22Rv1 (cell line): ENCODE measurements around the gene SLC4A1.

ENCODE experiments used
- H3K27ac ChIP-seq: fragments of 450-650 bp; 2 replicates; pipeline ENCODE4 v1.5.1; 2017
- CTCF ChIP-seq: fragments of 450-650 bp; IDR thresholded peaks from 2 replicates; pipeline ENCODE4 v1.5.1; 2017; ENCODE audit warnings: mild to moderate bottlenecking
- ZFX ChIP-seq: fragments of 450-650 bp; IDR thresholded peaks from 2 replicates; pipeline ENCODE4 v1.6.1; 2017; ENCODE audit warnings: antibody characterized with exemption, borderline replicate concordance

SLC4A1 gene

GRCh38 chr17:44267818-44268490 is at the start of gene SLC4A1:
TSS of gene SLC4A1 (minus strand) at chr17:44268135. CDS start at chr17:44262866, 5,269 bp downstream.
- TF ChIP-seq CTCF (no peak), ZFX (no peak)
- H3K27ac ChIP-seq, result no peak within 1 kb of the TSS

- TF ChIP-seq ZFX (no peak), CTCF (no peak)
- peak overlapping the region; percentile 72 for H3K27ac ChIP-seq
Observed at GRCh38 chr17:44317545-44317944, 49.6 kb upstream of the SLC4A1 start.

DNA sequence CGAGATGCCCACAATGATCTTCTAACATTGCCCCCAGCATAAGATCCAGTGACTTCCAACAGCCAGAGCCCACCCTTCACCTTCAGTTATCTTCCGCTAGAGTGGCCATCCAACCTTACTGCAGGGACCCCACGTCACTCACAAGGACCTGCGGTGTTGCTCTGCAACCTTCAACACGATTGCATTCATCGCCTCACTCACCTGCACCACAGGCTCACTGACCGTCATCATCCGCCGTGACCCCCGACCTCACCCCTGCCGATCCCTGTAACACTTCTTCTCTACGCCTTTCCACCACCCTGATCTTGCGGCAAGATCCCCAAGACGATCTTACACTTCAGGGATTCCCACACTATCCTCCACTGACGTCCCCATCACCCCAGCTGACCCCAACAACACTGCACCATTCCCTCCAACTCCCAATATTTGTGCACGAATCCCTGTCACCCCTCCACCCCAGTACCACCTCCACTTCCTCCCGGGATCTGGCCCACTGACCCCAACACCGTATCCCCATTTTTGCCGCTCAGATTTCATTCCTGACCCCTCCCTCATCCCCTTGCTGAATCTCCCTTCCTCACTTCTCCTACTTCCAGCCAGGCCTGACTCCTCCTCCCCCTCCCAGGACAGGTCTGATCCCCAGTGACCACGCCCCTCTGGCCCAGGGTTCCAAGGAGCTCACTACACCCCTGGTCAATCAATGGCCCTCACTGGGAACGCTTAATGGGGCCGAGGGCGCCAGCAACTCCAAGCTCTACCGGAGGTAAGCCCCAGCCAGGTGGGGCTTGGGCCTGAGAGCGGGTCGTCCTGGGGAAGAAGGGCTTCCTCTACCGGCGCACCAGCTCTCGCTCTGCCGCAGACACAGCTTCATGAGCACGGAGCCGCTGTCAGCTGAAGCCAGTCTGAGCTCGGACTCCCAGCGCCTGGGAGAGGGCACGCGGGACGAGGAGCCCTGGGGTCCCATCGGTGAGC is 48.1 kb upstream of the SLC4A1 start:
- H3K27ac ChIP-seq, result peak overlapping the region; percentile 72
- no peak for TF ChIP-seq ZFX
- peak; percentile 3; the same call in 1 of the 2 replicates for TF ChIP-seq CTCF

- TF ChIP-seq CTCF (no peak), ZFX (no peak)
- H3K27ac ChIP-seq, result peak overlapping the region; percentile 72
Observed at GRCh38 chr17:44314869-44315661, 47.1 kb upstream of the SLC4A1 start.

GRCh38 chr17:44314524-44314868 is 46.6 kb upstream of the SLC4A1 start:
- no peak for TF ChIP-seq CTCF
- no peak for TF ChIP-seq ZFX
- H3K27ac ChIP-seq, result peak overlapping the region; percentile 72

DNA sequence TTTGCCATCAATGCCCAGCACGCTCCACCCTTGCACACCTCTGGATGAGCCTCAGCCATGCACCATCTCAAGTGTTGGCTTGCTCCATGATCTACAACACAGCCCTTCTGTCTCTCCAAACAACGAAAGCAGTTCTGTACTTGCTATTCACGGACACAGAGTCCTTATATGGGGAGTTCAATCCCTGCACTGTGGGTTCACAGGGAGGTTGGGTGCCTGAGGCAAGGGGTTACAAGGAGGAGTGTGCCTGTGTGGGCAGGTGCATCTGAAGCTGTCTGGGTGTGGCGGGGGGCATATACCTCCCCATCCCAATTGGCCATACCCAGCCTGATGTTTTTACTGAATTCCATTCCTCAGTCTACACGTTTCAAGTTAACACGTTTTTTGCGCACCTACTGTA is 46.1 kb upstream of the SLC4A1 start:
- TF ChIP-seq ZFX (no peak), CTCF (no peak)
- H3K27ac ChIP-seq, result no peak overlapping the region
